Gastrocnemius medialis (tissue), 4 donors: ENCODE results near the gene MAL. TPM values are rescaled to one million over a fixed set of nuclear protein-coding genes. Genes with fewer than 3 reads are reported as not detected.

Experiments used
- ATAC-seq, 2 donors: fragments of 150-250 bp; one replicate each; pipeline ENCODE4 v1.9.1; 2016
- DNase-seq, 2 donors: peaks; one replicate each; pipeline ENCODE4 v3.0.0-alpha.2; 2019
- H3K27ac ChIP-seq, 4 donors: fragments of 200-600 bp; sonication (generic); 1 replicate in 1 of 4; 2 replicates in 3 of 4; pipeline ENCODE4 v1.5.1; 2016 to 2018; ENCODE audit warnings: mild to moderate bottlenecking in 2 of 4, moderate library complexity in 1 of 4
- H3K27me3 ChIP-seq, 3 donors: fragments of 200-600 bp; sonication (generic) in 2 of 3; 1 replicate in 1 of 3; 2 replicates in 2 of 3; pipeline versions ENCODE4 v1.5.1 to v1.6.0; 2016 to 2019; ENCODE audit warnings: mild to moderate bottlenecking in 1 of 3, moderate library complexity in 1 of 3
- H3K36me3 ChIP-seq, 2 donors: fragments of 200-600 bp; sonication (generic) in 1 of 2; one replicate each; pipeline ENCODE4 v1.5.1; 2017 to 2018
- H3K4me1 ChIP-seq, 2 donors: fragments of 200-600 bp; sonication (generic) in 1 of 2; one replicate each; pipeline ENCODE4 v1.5.1; 2016 to 2017; ENCODE audit warnings: mild to moderate bottlenecking in 2 of 2
- H3K4me3 ChIP-seq, 4 donors: fragments of 200-600 bp; sonication (generic) in 3 of 4; 1 replicate in 1 of 4; 2 replicates in 3 of 4; pipeline ENCODE4 v1.5.1; 2016 to 2019; ENCODE audit warnings: mild to moderate bottlenecking in 2 of 4
- H3K9me3 ChIP-seq, 3 donors: fragments of 200-600 bp; sonication (generic) in 2 of 3; 1 replicate in 1 of 3; 2 replicates in 2 of 3; pipeline ENCODE4 v1.5.1; 2016 to 2019
- CTCF ChIP-seq, 5 experiments: fragments of 450-650 bp in 3 of 5; fragments of 200-600 bp in 2 of 5; sonication (generic) in 2 of 5; IDR thresholded peaks in 4 of 5; conservative IDR thresholded peaks in 1 of 5; 1 replicate in 4 of 5; 2 replicates in 1 of 5; pipeline ENCODE4 v1.5.1; 2016 to 2019; ENCODE audit warnings: antibody characterized with exemption in 5 of 5, mild to moderate bottlenecking in 3 of 5, moderate library complexity in 3 of 5
- POLR2A ChIP-seq, 2 donors: fragments of 450-650 bp; IDR thresholded peaks; one replicate each; pipeline ENCODE4 v1.6.1; 2017; ENCODE audit warnings: antibody characterized with exemption in 2 of 2, mild to moderate bottlenecking in 2 of 2, moderate library complexity in 2 of 2
- in situ Hi-C, 4 donors: fragments of 200-750 bp; cut with MboI; loops; one replicate each; pipeline versions ENCODE4 v1.15.0 to v1.8.0; 2017; ENCODE audit warnings: low sequenced_read_pairs in 4 of 4
- intact Hi-C: fragments of 100-400 bp; cut with DNase I; formaldehyde crosslinking; loops from one replicate; pipeline ENCODE4 v1.15.1; 2023; ENCODE audit warnings: low total_unique reads
- total RNA-seq, 4 donors: library from RNA; depleted of rRNA; stranded (reverse); fragments of >200 nt; gene quantifications; one replicate each; pipeline versions ENCODE4 v1.1.0 to v1.2.3, GENCODE V29; 2016

The MAL gene
- 1 to 10 TPM in 1 of 4 donors, under 1 TPM in 2, not detected in 1; 0.64 to 2.4 (median 0.87) TPM for total RNA-seq

- TF ChIP-seq CTCF (IDR thresholded peaks at IDR 0.05 in 4 of 5, conservative IDR thresholded peaks at IDR 0.05 in 1 of 5) = no peak
- TF ChIP-seq POLR2A (IDR thresholded peaks at IDR 0.05) = no peak
- H3K27ac ChIP-seq = no peak within 1 kb of the TSS
- no peaks in the 10 kb centered on the region for H3K36me3 ChIP-seq
- ATAC-seq (no peak), DNase-seq (no peak)
- H3K27me3 ChIP-seq = peaks cover 34 to 55% (median 54%) of the 10 kb centered on the region in 3 donors
- intact Hi-C loops (loop anchor here (10.0 kb wide), 1 partner anchor 49 kb away; no protein-coding TSS in a partner anchor), in situ Hi-C loops (no loop called here)
- H3K4me3 ChIP-seq = peak within 1 kb of the TSS; percentile 24 to 50 (median 38)
- H3K4me1 ChIP-seq = peaks cover 0 to 9% of the 10 kb centered on the region in 2 donors
- H3K9me3 ChIP-seq = no peaks in the 10 kb centered on the region
Observed at GRCh38 chr2:95025406-95026319, at the start of gene MAL. TSS of gene MAL (plus strand) at chr2:95025708. CDS start at chr2:95025793, 85 bp downstream.

GRCh38 chr2:94977826-94978225 is 47.7 kb upstream of the MAL start:
- DNase-seq (no peak), ATAC-seq (no peak)
- no peaks in the 10 kb centered on the region for H3K4me1 ChIP-seq
- no peak overlapping the region for H3K4me3 ChIP-seq
- H3K27me3 ChIP-seq = peaks cover 0 to 12% (median 0%) of the 10 kb centered on the region in 3 donors
- H3K9me3 ChIP-seq = no peaks in the 10 kb centered on the region
- intact Hi-C loops (no loop called here), in situ Hi-C loops (no loop called here)
- H3K27ac ChIP-seq = no peak overlapping the region
- no peak for TF ChIP-seq CTCF (IDR thresholded peaks at IDR 0.05 in 4 of 5, conservative IDR thresholded peaks at IDR 0.05 in 1 of 5)
- no peak for TF ChIP-seq POLR2A (IDR thresholded peaks at IDR 0.05)
- H3K36me3 ChIP-seq = no peaks in the 10 kb centered on the region

- intact Hi-C loops (no loop called here), in situ Hi-C loops (no loop called here)
- H3K4me3 ChIP-seq = no peak overlapping the region
- H3K27me3 ChIP-seq = peaks cover 0 to 12% (median 0%) of the 10 kb centered on the region in 3 donors
- no peaks in the 10 kb centered on the region for H3K4me1 ChIP-seq
- no peaks in the 10 kb centered on the region for H3K36me3 ChIP-seq
- H3K27ac ChIP-seq = no peak overlapping the region
- no peak for TF ChIP-seq CTCF (IDR thresholded peaks at IDR 0.05 in 4 of 5, conservative IDR thresholded peaks at IDR 0.05 in 1 of 5)
- no peak for TF ChIP-seq POLR2A (IDR thresholded peaks at IDR 0.05)
- ATAC-seq (no peak), DNase-seq (no peak)
- no peaks in the 10 kb centered on the region for H3K9me3 ChIP-seq
Observed at GRCh38 chr2:94978917-94979316, 46.6 kb upstream of the MAL start.

- Histone ChIP-seq H3K4me1 (no peaks in the 10 kb centered on the region), H3K4me3 (no peak overlapping the region), H3K27me3 (peaks cover 0 to 15% (median 0%) of the 10 kb centered on the region in 3 donors), H3K27ac (no peak overlapping the region), H3K9me3 (no peaks in the 10 kb centered on the region), H3K36me3 (no peaks in the 10 kb centered on the region)
- no peak for DNase-seq
- no peak for ATAC-seq
- intact Hi-C loops = no loop called here
- TF ChIP-seq CTCF (IDR thresholded peaks at IDR 0.05 in 4 of 5, conservative IDR thresholded peaks at IDR 0.05 in 1 of 5) = no peak
- no peak for TF ChIP-seq POLR2A (IDR thresholded peaks at IDR 0.05)
- in situ Hi-C loops = no loop called here
Observed at GRCh38 chr2:94979406-94980375, 45.8 kb upstream of the MAL start.
